Measurements from ENCODE around the gene BST1. TPM values are rescaled to one million over a fixed set of nuclear protein-coding genes. Genes with fewer than 3 reads are reported as not detected.

BST1 gene
- total and polyA plus RNA-seq, 2 donors (not counting 3 experiments of a cell fraction or from before 2014, with no cell fraction given): 10.7 to 14.0 TPM

DNA sequence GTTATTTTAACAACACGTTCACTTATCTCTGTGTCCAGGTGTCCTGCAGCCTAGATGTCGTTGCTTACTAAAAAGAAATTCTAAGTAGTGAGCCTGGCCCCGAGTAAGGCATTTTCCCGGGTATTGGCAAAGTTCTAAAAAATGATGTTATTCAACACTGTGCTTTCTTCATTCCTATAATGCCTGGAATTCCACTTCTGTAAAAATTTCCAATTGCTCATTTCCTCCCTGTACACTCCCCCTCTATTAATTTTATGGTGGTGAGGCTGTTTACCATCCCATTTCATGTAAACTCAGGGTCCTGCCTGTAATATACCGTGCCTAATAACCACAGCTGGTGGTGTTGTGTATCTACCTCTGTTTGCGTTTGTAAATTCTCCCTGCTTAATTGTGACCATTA, 14.2 kb downstream of the BST1 start:
- FAIRE-seq (peak; percentile 56), DNase-seq (ENCODE audit: low read depth, low spot score) (peak; percentile 57)
- TF ChIP-seq GATA2 (IDR thresholded peaks at IDR 0.05; ENCODE audit: insufficient read depth, insufficient read length, low read depth, low read length) (no peak), JUN (IDR thresholded peaks at IDR 0.05; ENCODE audit: borderline replicate concordance, insufficient read depth, insufficient read length, low read depth) (peak; percentile 46)
- H4K20me1 ChIP-seq (replicated peaks; ENCODE audit: control insufficient read depth, extremely low read depth, insufficient read depth, low read length): no peaks in the 10 kb centered on the region
- no peaks in the 10 kb centered on the region for H3K36me3 ChIP-seq (ENCODE audit: control insufficient read depth in 2 of 2, extremely low read depth in 1 of 2, insufficient read depth in 2 of 2, low read length in 2 of 2)
- peak overlapping the region; percentile 21 for H3K4me2 ChIP-seq (ENCODE audit: insufficient read depth, low read length)
- dilution Hi-C loops (cut with MboI; ENCODE audit: extremely low pct_ligation_motif_present, low sequenced_read_pairs) (no loop called here), intact Hi-C loops (cut with micrococcal nuclease) (no loop called here)
- H3K9me3 ChIP-seq (replicated peaks; ENCODE audit: control insufficient read depth, insufficient read depth, low read length): no peaks in the 10 kb centered on the region
- no peak overlapping the region for H3K27ac ChIP-seq (ENCODE audit: insufficient read depth, low read depth, low read length)
- ChIA-PET POLR2A (interaction anchor here (0.6 kb wide), 1 partner anchor 51 kb away, joined by 3 read pairs; no protein-coding TSS in a partner anchor), CTCF (interaction anchor here (1.3 kb wide), 2 partner anchors 10 to 12 kb away, joined by 3 read pairs; no protein-coding TSS in a partner anchor)
- no peak overlapping the region for H3K4me3 ChIP-seq (replicated peaks in 1 of 3; ENCODE audit: insufficient read depth in 1 of 3, low read depth in 1 of 3, low read length in 3 of 3)
- H2AFZ ChIP-seq (ENCODE audit: low read depth, low read length): peak overlapping the region; percentile 73
- no peaks in the 10 kb centered on the region for H3K9me1 ChIP-seq (replicated peaks; ENCODE audit: control insufficient read depth, extremely low read depth, insufficient read depth, low read length)
- H3K9ac ChIP-seq (replicated peaks; ENCODE audit: extremely low read depth, insufficient read depth, low read length): no peak overlapping the region
- no peaks in the 10 kb centered on the region for H3K27me3 ChIP-seq (ENCODE audit: control insufficient read depth in 2 of 2, insufficient read depth in 2 of 2, low read length in 2 of 2)
- no peaks in the 10 kb centered on the region for H3K79me2 ChIP-seq (ENCODE audit: control insufficient read depth, insufficient read depth, low read length)
- BruUV-seq (replicated peaks): no TSS peak
- peaks cover 2% of the 10 kb centered on the region for H3K4me1 ChIP-seq (ENCODE audit: control insufficient read depth, extremely low read depth, insufficient read depth, low read length)

DNA sequence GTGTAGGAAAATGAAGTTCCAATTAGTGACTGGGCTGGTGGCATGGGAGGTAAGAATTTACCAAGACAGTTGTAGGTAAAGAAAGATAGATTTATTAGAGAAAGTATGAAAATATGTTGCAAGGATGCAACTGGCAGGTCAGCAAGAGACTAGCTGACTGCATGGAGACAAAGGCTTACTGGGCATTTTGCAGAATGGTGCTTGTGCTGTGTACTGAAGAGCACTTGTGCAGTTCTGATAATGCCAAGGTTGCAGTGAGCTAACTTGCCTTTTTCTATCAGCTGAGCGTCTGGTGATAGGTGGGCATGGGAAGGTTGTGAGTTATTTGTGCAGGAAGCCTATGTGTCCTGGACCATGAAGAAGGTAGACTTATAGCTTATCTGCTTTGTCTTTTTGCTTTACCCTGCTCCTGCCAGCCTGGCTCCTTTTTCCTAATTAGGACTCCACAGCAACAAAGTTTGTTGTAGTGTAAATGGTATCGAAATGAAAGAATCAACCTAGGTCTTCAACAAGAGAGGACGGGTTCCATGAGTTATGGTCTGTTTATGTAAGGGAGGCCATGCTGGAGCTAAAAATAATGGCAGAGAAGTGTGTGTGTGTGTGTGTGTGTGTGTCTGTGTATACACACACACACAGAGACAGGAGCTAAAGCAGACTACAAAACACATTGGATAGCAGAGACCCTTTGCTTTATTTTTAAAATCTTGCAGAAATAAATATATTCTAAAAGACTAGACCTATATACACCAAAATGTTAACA, 15.0 kb downstream of the BST1 start:
- Histone ChIP-seq H3K4me3 (replicated peaks in 1 of 3; ENCODE audit: insufficient read depth in 1 of 3, low read depth in 1 of 3, low read length in 3 of 3) (no peak overlapping the region), H3K9me3 (replicated peaks; ENCODE audit: control insufficient read depth, insufficient read depth, low read length) (no peaks in the 10 kb centered on the region), H3K9ac (replicated peaks; ENCODE audit: extremely low read depth, insufficient read depth, low read length) (no peak overlapping the region), H3K4me2 (ENCODE audit: insufficient read depth, low read length) (no peak overlapping the region), H3K27me3 (ENCODE audit: control insufficient read depth in 2 of 2, insufficient read depth in 2 of 2, low read length in 2 of 2) (no peaks in the 10 kb centered on the region), H3K9me1 (replicated peaks; ENCODE audit: control insufficient read depth, extremely low read depth, insufficient read depth, low read length) (no peaks in the 10 kb centered on the region), H3K36me3 (ENCODE audit: control insufficient read depth in 2 of 2, extremely low read depth in 1 of 2, insufficient read depth in 2 of 2, low read length in 2 of 2) (no peaks in the 10 kb centered on the region), H3K79me2 (ENCODE audit: control insufficient read depth, insufficient read depth, low read length) (no peaks in the 10 kb centered on the region), H2AFZ (ENCODE audit: low read depth, low read length) (no peak overlapping the region), H3K4me1 (ENCODE audit: control insufficient read depth, extremely low read depth, insufficient read depth, low read length) (peaks cover 2% of the 10 kb centered on the region), H3K27ac (ENCODE audit: insufficient read depth, low read depth, low read length) (no peak overlapping the region), H4K20me1 (replicated peaks; ENCODE audit: control insufficient read depth, extremely low read depth, insufficient read depth, low read length) (no peaks in the 10 kb centered on the region)
- DNase-seq (ENCODE audit: low read depth, low spot score): peak; percentile 8
- dilution Hi-C loops (cut with MboI; ENCODE audit: extremely low pct_ligation_motif_present, low sequenced_read_pairs) (no loop called here), intact Hi-C loops (cut with micrococcal nuclease) (no loop called here)
- FAIRE-seq: peak; percentile 33
- no TSS peak for BruUV-seq (replicated peaks)
- POLR2A ChIA-PET: interaction anchor here (0.6 kb wide), 1 partner anchor 52 kb away, joined by 3 read pairs; no protein-coding TSS in a partner anchor
- CTCF ChIA-PET: interaction anchor here (1.3 to 1.8 kb wide), 2 partner anchors 9 to 88 kb away, joined by 3 to 7 read pairs; no protein-coding TSS in a partner anchor
- TF ChIP-seq POLR2A (IDR thresholded peaks at IDR 0.05; ENCODE audit: low read depth, low read length) (no peak), GATA2 (IDR thresholded peaks at IDR 0.05; ENCODE audit: insufficient read depth, insufficient read length, low read depth, low read length) (no peak), POLR2AphosphoS5 (IDR thresholded peaks at IDR 0.05; ENCODE audit: insufficient read depth, low read depth, low read length) (no peak), JUN (IDR thresholded peaks at IDR 0.05; ENCODE audit: borderline replicate concordance, insufficient read depth, insufficient read length, low read depth) (no peak), MYC (IDR thresholded peaks at IDR 0.05; ENCODE audit: low read depth, low read length) (no peak), FOS (IDR thresholded peaks at IDR 0.05; ENCODE audit: borderline replicate concordance, insufficient read depth, low read length) (no peak), EZH2 (IDR thresholded peaks at IDR 0.05; ENCODE audit: borderline replicate concordance, low read depth, low read length, severe bottlenecking) (no peak)
- TF ChIP-seq, protein P1, sequence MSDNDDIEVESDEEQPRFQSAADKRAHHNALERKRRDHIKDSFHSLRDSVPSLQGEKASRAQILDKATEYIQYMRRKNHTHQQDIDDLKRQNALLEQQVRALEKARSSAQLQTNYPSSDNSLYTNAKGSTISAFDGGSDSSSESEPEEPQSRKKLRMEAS (IDR thresholded peaks at IDR 0.05; ENCODE audit: insufficient read depth, insufficient read length): no peak
- TF ChIP-seq, protein P2, sequence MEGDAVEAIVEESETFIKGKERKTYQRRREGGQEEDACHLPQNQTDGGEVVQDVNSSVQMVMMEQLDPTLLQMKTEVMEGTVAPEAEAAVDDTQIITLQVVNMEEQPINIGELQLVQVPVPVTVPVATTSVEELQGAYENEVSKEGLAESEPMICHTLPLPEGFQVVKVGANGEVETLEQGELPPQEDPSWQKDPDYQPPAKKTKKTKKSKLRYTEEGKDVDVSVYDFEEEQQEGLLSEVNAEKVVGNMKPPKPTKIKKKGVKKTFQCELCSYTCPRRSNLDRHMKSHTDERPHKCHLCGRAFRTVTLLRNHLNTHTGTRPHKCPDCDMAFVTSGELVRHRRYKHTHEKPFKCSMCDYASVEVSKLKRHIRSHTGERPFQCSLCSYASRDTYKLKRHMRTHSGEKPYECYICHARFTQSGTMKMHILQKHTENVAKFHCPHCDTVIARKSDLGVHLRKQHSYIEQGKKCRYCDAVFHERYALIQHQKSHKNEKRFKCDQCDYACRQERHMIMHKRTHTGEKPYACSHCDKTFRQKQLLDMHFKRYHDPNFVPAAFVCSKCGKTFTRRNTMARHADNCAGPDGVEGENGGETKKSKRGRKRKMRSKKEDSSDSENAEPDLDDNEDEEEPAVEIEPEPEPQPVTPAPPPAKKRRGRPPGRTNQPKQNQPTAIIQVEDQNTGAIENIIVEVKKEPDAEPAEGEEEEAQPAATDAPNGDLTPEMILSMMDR (IDR thresholded peaks at IDR 0.05; ENCODE audit: extremely low read depth in 1 of 2, insufficient read depth in 1 of 2, low read depth in 1 of 2, low read length in 2 of 2): no peak
